ENCODE measurements around the gene FRMPD1.

DNA sequence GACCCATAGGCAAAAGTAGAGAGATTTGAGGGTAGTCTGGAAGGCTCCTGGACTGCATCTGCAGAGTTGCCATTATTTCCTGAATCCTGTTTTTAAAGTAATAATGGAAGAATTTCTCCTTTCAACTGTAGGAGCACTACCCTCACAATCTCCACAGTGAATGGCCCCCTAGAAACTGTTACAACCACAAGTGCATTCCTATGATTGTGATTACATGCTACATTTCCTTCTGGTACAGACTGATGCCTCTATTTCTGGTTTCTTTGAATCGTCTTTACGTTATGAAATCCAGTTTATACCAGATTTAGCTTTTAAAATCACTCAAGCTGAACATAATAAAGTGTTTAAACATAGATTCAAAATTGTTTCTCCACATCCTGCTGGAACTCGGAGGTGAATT, 49.4 kb downstream of the FRMPD1 start:
- TF ChIP-seq TP53 (CRISPR knock-in tag; IDR thresholded peaks at IDR 0.05) (no peak), KDM5A (IDR thresholded peaks at IDR 0.05) (no peak)
- TF ChIP-seq, protein P1, sequence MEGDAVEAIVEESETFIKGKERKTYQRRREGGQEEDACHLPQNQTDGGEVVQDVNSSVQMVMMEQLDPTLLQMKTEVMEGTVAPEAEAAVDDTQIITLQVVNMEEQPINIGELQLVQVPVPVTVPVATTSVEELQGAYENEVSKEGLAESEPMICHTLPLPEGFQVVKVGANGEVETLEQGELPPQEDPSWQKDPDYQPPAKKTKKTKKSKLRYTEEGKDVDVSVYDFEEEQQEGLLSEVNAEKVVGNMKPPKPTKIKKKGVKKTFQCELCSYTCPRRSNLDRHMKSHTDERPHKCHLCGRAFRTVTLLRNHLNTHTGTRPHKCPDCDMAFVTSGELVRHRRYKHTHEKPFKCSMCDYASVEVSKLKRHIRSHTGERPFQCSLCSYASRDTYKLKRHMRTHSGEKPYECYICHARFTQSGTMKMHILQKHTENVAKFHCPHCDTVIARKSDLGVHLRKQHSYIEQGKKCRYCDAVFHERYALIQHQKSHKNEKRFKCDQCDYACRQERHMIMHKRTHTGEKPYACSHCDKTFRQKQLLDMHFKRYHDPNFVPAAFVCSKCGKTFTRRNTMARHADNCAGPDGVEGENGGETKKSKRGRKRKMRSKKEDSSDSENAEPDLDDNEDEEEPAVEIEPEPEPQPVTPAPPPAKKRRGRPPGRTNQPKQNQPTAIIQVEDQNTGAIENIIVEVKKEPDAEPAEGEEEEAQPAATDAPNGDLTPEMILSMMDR (IDR thresholded peaks at IDR 0.05) = no peak
- TF ChIP-seq, protein P2, sequence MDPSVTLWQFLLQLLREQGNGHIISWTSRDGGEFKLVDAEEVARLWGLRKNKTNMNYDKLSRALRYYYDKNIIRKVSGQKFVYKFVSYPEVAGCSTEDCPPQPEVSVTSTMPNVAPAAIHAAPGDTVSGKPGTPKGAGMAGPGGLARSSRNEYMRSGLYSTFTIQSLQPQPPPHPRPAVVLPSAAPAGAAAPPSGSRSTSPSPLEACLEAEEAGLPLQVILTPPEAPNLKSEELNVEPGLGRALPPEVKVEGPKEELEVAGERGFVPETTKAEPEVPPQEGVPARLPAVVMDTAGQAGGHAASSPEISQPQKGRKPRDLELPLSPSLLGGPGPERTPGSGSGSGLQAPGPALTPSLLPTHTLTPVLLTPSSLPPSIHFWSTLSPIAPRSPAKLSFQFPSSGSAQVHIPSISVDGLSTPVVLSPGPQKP (IDR thresholded peaks at IDR 0.05; ENCODE audit: low read depth, low read length) = no peak
